Tibial nerve (tissue), 3 donors: ENCODE results near the gene SMAD6.

Experiments
- CTCF ChIP-seq, 5 experiments: fragments of 200-600 bp in 3 of 5; fragments of 450-650 bp in 2 of 5; sonication (generic) in 3 of 5; IDR thresholded peaks; one replicate each; pipeline ENCODE4 v1.5.1; 2016 to 2019; ENCODE audit warnings: antibody characterized with exemption in 5 of 5, mild to moderate bottlenecking in 3 of 5, moderate library complexity in 2 of 5
- POLR2A ChIP-seq, 2 donors: fragments of 450-650 bp; IDR thresholded peaks; one replicate each; pipeline ENCODE4 v1.6.1; 2017; ENCODE audit warnings: antibody characterized with exemption in 2 of 2, mild to moderate bottlenecking in 2 of 2, moderate library complexity in 2 of 2

- no peak for TF ChIP-seq CTCF (IDR thresholded peaks at IDR 0.05)
- TF ChIP-seq POLR2A (IDR thresholded peaks at IDR 0.05) = no peak
Observed at GRCh38 chr15:66711260-66711659, 9.2 kb downstream of the SMAD6 start.
